H1 (cell line): ENCODE data around the gene MDC1. TPM values are rescaled to one million over a fixed set of nuclear protein-coding genes. Genes with fewer than 3 reads are reported as not detected.

ENCODE experiments used
- CTCF ChIA-PET: fragments of 300-600 bp; sonication (Branson Sonifier 250); formaldehyde crosslinking; loops from one replicate; lab custom pipeline; 2021; ENCODE audit not compliant: partially characterized antibody; lab: Charles Lee
- POLR2A ChIA-PET: fragments of 300-600 bp; sonication (Branson Sonifier 250); formaldehyde crosslinking; loops from one replicate; lab custom pipeline; 2021; ENCODE audit warnings: inconsistent platforms; ENCODE audit not compliant: partially characterized antibody; lab: Charles Lee
- DNase-seq, 2 experiments: peaks; one replicate each; pipeline versions ENCODE4 v3.0.0 to v3.0.0-alpha.2; 2010 to 2022; ENCODE audit warnings: low spot score in 2 of 2, low read depth in 1 of 2, mixed read lengths in 1 of 2
- FAIRE-seq: peaks from 2 replicates; lab custom pipeline; 2011; peaks lifted over from hg19 to GRCh38; lab: Jason Lieb, UNC
- H2AFZ ChIP-seq: 2 replicates; pipeline ENCODE4 v1.8.1; 2012; ENCODE audit warnings: low read length, inconsistent platforms
- H2AK5ac ChIP-seq: 2 replicates; pipeline ENCODE4 v1.6.1; 2013; ENCODE audit warnings: low read depth, low read length
- H2BK120ac ChIP-seq: replicated peaks from 2 replicates; pipeline ENCODE3; 2013; ENCODE audit warnings: low read depth, low read length, inconsistent platforms
- H2BK12ac ChIP-seq: 2 replicates; pipeline ENCODE4 v1.6.1; 2013; ENCODE audit warnings: low read depth, low read length
- H2BK15ac ChIP-seq: 2 replicates; pipeline ENCODE4 v1.6.1; 2013; ENCODE audit warnings: low read length
- H2BK20ac ChIP-seq: 2 replicates; pipeline ENCODE4 v1.6.1; 2013; ENCODE audit warnings: low read length
- H2BK5ac ChIP-seq: 2 replicates; pipeline ENCODE4 v1.6.1; 2013; ENCODE audit warnings: low read depth, low read length
- H3K14ac ChIP-seq: 2 replicates; pipeline ENCODE4 v1.6.1; 2013; ENCODE audit warnings: inconsistent platforms; ENCODE audit not compliant: insufficient read length
- H3K18ac ChIP-seq: 2 replicates; pipeline ENCODE4 v1.6.1; 2013; ENCODE audit warnings: low read length; ENCODE audit errors: extremely low read depth
- H3K23ac ChIP-seq: 2 replicates; pipeline ENCODE4 v1.6.1; 2013; ENCODE audit warnings: inconsistent platforms; ENCODE audit not compliant: insufficient read length
- H3K23me2 ChIP-seq: 2 replicates; pipeline ENCODE4 v1.6.1; 2013; ENCODE audit warnings: low read depth, low read length
- H3K27ac ChIP-seq: 2 replicates; pipeline ENCODE4 v1.6.1; 2011; ENCODE audit warnings: low read depth, low read length, inconsistent platforms
- H3K27me3 ChIP-seq, 4 experiments: replicated peaks in 1 of 4; 1 replicate in 1 of 4; 2 replicates in 3 of 4; pipeline versions ENCODE4 v1.6.1 to v1.8.1; 2011 to 2013; ENCODE audit warnings: low read length in 3 of 4, mild to moderate bottlenecking in 3 of 4, inconsistent platforms in 2 of 4, mixed read lengths in 2 of 4, moderate library complexity in 1 of 4; ENCODE audit not compliant: control insufficient read depth in 3 of 4, insufficient read depth in 3 of 4; ENCODE audit errors: extremely low read depth in 1 of 4
- H3K36me3 ChIP-seq, 4 experiments: 2 replicates each; pipeline versions ENCODE4 v1.6.1 to v1.8.1; 2011 to 2013; ENCODE audit warnings: mild to moderate bottlenecking in 4 of 4, low read length in 3 of 4, moderate library complexity in 2 of 4, control low read depth in 1 of 4, inconsistent platforms in 1 of 4; ENCODE audit not compliant: insufficient read depth in 4 of 4, control insufficient read depth in 2 of 4
- H3K4ac ChIP-seq: replicated peaks from 2 replicates; pipeline ENCODE3; 2013; ENCODE audit warnings: low read length, low read depth, mixed read lengths, inconsistent platforms; ENCODE audit not compliant: insufficient read length
- H3K4me1 ChIP-seq, 4 experiments: replicated peaks in 1 of 4; 1 replicate in 1 of 4; 2 replicates in 3 of 4; pipeline versions ENCODE4 v1.6.1 to v1.8.1; 2011 to 2013; ENCODE audit warnings: low read length in 3 of 4, inconsistent platforms in 2 of 4, mixed read lengths in 1 of 4; ENCODE audit not compliant: insufficient read depth in 4 of 4, control insufficient read depth in 3 of 4
- H3K4me2 ChIP-seq, 2 experiments: 2 replicates each; pipeline versions ENCODE4 v1.6.1 to v1.8.1; 2011 to 2013; ENCODE audit warnings: low read depth in 2 of 2, low read length in 2 of 2, control low read depth in 1 of 2, inconsistent platforms in 1 of 2, mild to moderate bottlenecking in 1 of 2; ENCODE audit not compliant: insufficient read depth in 1 of 2
- H3K4me3 ChIP-seq, 4 experiments: fragments of 200-600, 300-600 bp in 1 of 4; sonication (generic), shearing (Covaris generic), sonication (Bioruptor Twin) in 1 of 4; 2 replicates each; pipeline versions ENCODE4 v1.5.1 to v1.8.1; 2011 to 2016; ENCODE audit warnings: low read length in 4 of 4, low read depth in 3 of 4, control low read depth in 2 of 4, inconsistent platforms in 2 of 4, mild to moderate bottlenecking in 2 of 4, mixed read lengths in 1 of 4, moderate library complexity in 1 of 4; ENCODE audit not compliant: insufficient read depth in 2 of 4; ENCODE audit errors: extremely low read depth in 1 of 4
- H3K56ac ChIP-seq: replicated peaks from 2 replicates; pipeline ENCODE3; 2013; ENCODE audit warnings: low read depth, mild to moderate bottlenecking, mixed read lengths, low read length, inconsistent platforms; ENCODE audit not compliant: insufficient read length
- H3K79me1 ChIP-seq: 2 replicates; pipeline ENCODE4 v1.6.1; 2013; ENCODE audit warnings: low read depth, low read length, control low read depth
- H3K79me2 ChIP-seq, 2 experiments: 2 replicates each; pipeline versions ENCODE4 v1.6.1 to v1.8.1; 2012 to 2013; ENCODE audit warnings: low read length in 2 of 2, mild to moderate bottlenecking in 2 of 2, inconsistent platforms in 1 of 2; ENCODE audit not compliant: insufficient read depth in 2 of 2, control insufficient read depth in 1 of 2
- H3K9ac ChIP-seq, 4 experiments: replicated peaks in 1 of 4; 1 replicate in 1 of 4; 2 replicates in 3 of 4; pipeline versions ENCODE4 v1.6.1 to v1.8.1; 2011 to 2013; ENCODE audit warnings: low read depth in 3 of 4, low read length in 3 of 4, control low read depth in 2 of 4, mild to moderate bottlenecking in 2 of 4, moderate library complexity in 2 of 4, inconsistent platforms in 1 of 4; ENCODE audit errors: extremely low read depth in 1 of 4
- H3K9me3 ChIP-seq, 2 experiments: 2 replicates each; pipeline versions ENCODE4 v1.6.1 to v1.8.1; 2012 to 2013; ENCODE audit warnings: mild to moderate bottlenecking in 2 of 2, moderate library complexity in 2 of 2, control low read depth in 1 of 2, inconsistent platforms in 1 of 2, low read depth in 1 of 2, low read length in 1 of 2, mixed read lengths in 1 of 2; ENCODE audit not compliant: insufficient read depth in 2 of 2
- H4K20me1 ChIP-seq, 2 experiments: replicated peaks in 1 of 2; 2 replicates each; pipeline versions ENCODE3 to v1.8.1; 2011 to 2013; ENCODE audit warnings: inconsistent platforms in 2 of 2, low read length in 2 of 2, mild to moderate bottlenecking in 1 of 2; ENCODE audit not compliant: insufficient read depth in 2 of 2, control insufficient read depth in 1 of 2
- H4K5ac ChIP-seq: 2 replicates; pipeline ENCODE4 v1.6.1; 2013; ENCODE audit warnings: low read length, low read depth, mixed read lengths, inconsistent platforms; ENCODE audit not compliant: insufficient read length
- H4K8ac ChIP-seq: 2 replicates; pipeline ENCODE4 v1.8.0; 2013; ENCODE audit warnings: mild to moderate bottlenecking, moderate library complexity, low read length, inconsistent platforms; ENCODE audit not compliant: insufficient read depth; ENCODE audit errors: extremely low read depth
- H4K91ac ChIP-seq: replicated peaks from 2 replicates; pipeline ENCODE3; 2013; ENCODE audit warnings: low read length, mixed read lengths, inconsistent platforms; ENCODE audit not compliant: insufficient read length
- BACH1 ChIP-seq: IDR thresholded peaks from 2 replicates; pipeline ENCODE4 v1.6.1; 2012; ENCODE audit warnings: low read length, improper control_type of control experiment
- CBX8 ChIP-seq: fragments of 300-800, 300-1000 bp; sonication (generic); IDR thresholded peaks from 2 replicates; pipeline ENCODE4 v1.7.1; 2016; ENCODE audit warnings: low read depth, low read length, borderline replicate concordance
- HDAC6 ChIP-seq: IDR thresholded peaks from one replicate; pipeline ENCODE4 v1.7.1; 2012; ENCODE audit warnings: low read depth, mild to moderate bottlenecking, inconsistent platforms, low read length, moderate library complexity
- KDM1A ChIP-seq: fragments of 200-600, 300-600 bp; sonication (generic); IDR thresholded peaks from 2 replicates; pipeline ENCODE4 v1.7.1; 2016; ENCODE audit warnings: mild to moderate bottlenecking, low read length, borderline replicate concordance
- KDM5A ChIP-seq: fragments of 200-600 bp; IDR thresholded peaks from 2 replicates; pipeline ENCODE4 v1.7.1; 2012; ENCODE audit warnings: mild to moderate bottlenecking, low read length, inconsistent platforms, mixed read lengths
- MAFK ChIP-seq: IDR thresholded peaks from 2 replicates; pipeline ENCODE4 v1.6.1; 2012; ENCODE audit warnings: low read depth, mild to moderate bottlenecking, improper control_type of control experiment, low read length
- RBBP5 ChIP-seq: IDR thresholded peaks from 2 replicates; pipeline ENCODE4 v1.7.1; 2012; ENCODE audit warnings: low read depth, mild to moderate bottlenecking, inconsistent platforms, low read length, moderate library complexity, borderline replicate concordance
- RNF2 ChIP-seq: fragments of 200-900, 300-1000 bp; sonication (generic); IDR thresholded peaks from 2 replicates; pipeline ENCODE4 v1.7.1; 2016; ENCODE audit warnings: borderline replicate concordance, low read depth, mild to moderate bottlenecking, antibody characterized with exemption, low read length; ENCODE audit not compliant: poor library complexity, severe bottlenecking; ENCODE audit errors: missing control alignments
- SP2 ChIP-seq: IDR thresholded peaks from 2 replicates; pipeline ENCODE4 v1.6.1; 2012; ENCODE audit warnings: mild to moderate bottlenecking, low read length, inconsistent platforms
- SUZ12 ChIP-seq: fragments of 200-600 bp; sonication (generic); IDR thresholded peaks from 2 replicates; pipeline ENCODE4 v1.6.1; 2012; ENCODE audit warnings: mild to moderate bottlenecking, inconsistent platforms, low read length, moderate library complexity, mixed read lengths
- TAF1 ChIP-seq: IDR thresholded peaks from 2 replicates; pipeline ENCODE4 v1.6.1; 2011; ENCODE audit warnings: mild to moderate bottlenecking, low read depth, low read length
- TEAD4 ChIP-seq: IDR thresholded peaks from 2 replicates; pipeline ENCODE4 v1.6.1; 2012; ENCODE audit warnings: low read depth, low read length, inconsistent platforms, mixed read lengths
- WGBS, 2 experiments: shearing (Covaris generic) in 1 of 2; methylation state at CpG; one replicate each; pipeline versions ENCODE4 v1.1.6 to v1.1.7; 2013 to 2015; ENCODE audit warnings: low lambda C conversion rate in 2 of 2, mixed read lengths in 2 of 2, inconsistent platforms in 1 of 2, low coverage in 1 of 2, missing lambda C conversion rate in 1 of 2; ENCODE audit not compliant: insufficient replicate concordance in 2 of 2, insufficient coverage in 1 of 2, insufficient read length in 1 of 2; ENCODE audit errors: extremely low coverage in 1 of 2, missing lambda C conversion rate in 1 of 2; 5-methylcytosine and 5-hydroxymethylcytosine counted together
- polyA plus RNA-seq, 7 experiments: library from polyadenylated mRNA; depleted of rRNA in 3 of 7; stranded (reverse) in 5 of 7; unstranded in 2 of 7; fragments of >200 nt in 5 of 7; fragments of 200-250 nt in 2 of 7; gene quantifications; 1 replicate in 5 of 7; 2 replicates in 1 of 7; 4 replicates in 1 of 7; pipeline versions ENCODE4 v1.2.1 to v1.2.3, GENCODE V29; 2011 to 2013; ENCODE audit warnings: missing spikeins in 2 of 7, mixed read lengths in 2 of 7
- total RNA-seq: library from RNA; stranded (reverse); fragmentation: NEBNext Ultra II Directional; extraction: Animal tissue kit (Norgen Biotek cat#: 25700); gene quantifications from 2 replicates; pipeline ENCODE4 v1.2.1, GENCODE V29; 2021
- TF ChIP-seq, protein P1 (sequence below): IDR thresholded peaks from 2 replicates; pipeline ENCODE4 v1.6.1; 2012; ENCODE audit warnings: low read length, inconsistent platforms

Gene MDC1
- total and polyA plus RNA-seq, 2 of the 8 experiments (the other 6 are each of a cell fraction or from before 2014, with no cell fraction given) = 29.9 to 81.1 TPM

- H3K4ac ChIP-seq = no peak overlapping the region
- CTCF ChIA-PET = interaction anchor here (1.3 to 2.0 kb wide), 2 partner anchors 9 to 14 kb away, joined by 7 to 10 read pairs; no protein-coding TSS in a partner anchor
- no peaks in the 10 kb centered on the region for H3K23me2 ChIP-seq
- no peak overlapping the region for H2BK5ac ChIP-seq
- no peak overlapping the region for H2BK15ac ChIP-seq
- no peak overlapping the region for H3K4me3 ChIP-seq
- no peak overlapping the region for H4K5ac ChIP-seq
- no peak overlapping the region for H2BK120ac ChIP-seq
- no peaks in the 10 kb centered on the region for H3K79me2 ChIP-seq
- H3K18ac ChIP-seq = no peak overlapping the region
- no peak overlapping the region for H3K14ac ChIP-seq
- DNase-seq (no peak), FAIRE-seq (no peak)
- no peak overlapping the region for H3K56ac ChIP-seq
- H3K9me3 ChIP-seq = no peaks in the 10 kb centered on the region
- no peak overlapping the region for H2AK5ac ChIP-seq
- H3K79me1 ChIP-seq = no peaks in the 10 kb centered on the region
- H3K4me2 ChIP-seq = no peak overlapping the region
- H2AFZ ChIP-seq = no peak overlapping the region
- no peak overlapping the region for H3K27ac ChIP-seq
- no peak overlapping the region for H2BK20ac ChIP-seq
- no peak overlapping the region for H3K23ac ChIP-seq
- H2BK12ac ChIP-seq = no peak overlapping the region
- peaks cover 3 to 6% of the 10 kb centered on the region in 2 experiments for H4K20me1 ChIP-seq
- no peak overlapping the region for H4K91ac ChIP-seq
- WGBS, 2 experiments = 90% methylated on average over 3 of the region's 3 CpGs; no CpG with 5 or more reads in 1 of the 2 experiments
- H3K4me1 ChIP-seq = no peaks in the 10 kb centered on the region
- H4K8ac ChIP-seq = no peak overlapping the region
- H3K36me3 ChIP-seq = peaks cover 15 to 75% (median 63%) of the 10 kb centered on the region in 4 experiments
- no peak overlapping the region for H3K9ac ChIP-seq
- POLR2A ChIA-PET = interaction anchor here (0.6 to 8.1 kb wide), 5 partner anchors 8 to 62 kb away, joined by 3 to 50 read pairs (median 4); partner anchors contain the start of genes DHX16 and MDC1
- H3K27me3 ChIP-seq = no peaks in the 10 kb centered on the region
- TF ChIP-seq TEAD4 = no peak
- TF ChIP-seq KDM1A = no peak
- TF ChIP-seq, protein P1, sequence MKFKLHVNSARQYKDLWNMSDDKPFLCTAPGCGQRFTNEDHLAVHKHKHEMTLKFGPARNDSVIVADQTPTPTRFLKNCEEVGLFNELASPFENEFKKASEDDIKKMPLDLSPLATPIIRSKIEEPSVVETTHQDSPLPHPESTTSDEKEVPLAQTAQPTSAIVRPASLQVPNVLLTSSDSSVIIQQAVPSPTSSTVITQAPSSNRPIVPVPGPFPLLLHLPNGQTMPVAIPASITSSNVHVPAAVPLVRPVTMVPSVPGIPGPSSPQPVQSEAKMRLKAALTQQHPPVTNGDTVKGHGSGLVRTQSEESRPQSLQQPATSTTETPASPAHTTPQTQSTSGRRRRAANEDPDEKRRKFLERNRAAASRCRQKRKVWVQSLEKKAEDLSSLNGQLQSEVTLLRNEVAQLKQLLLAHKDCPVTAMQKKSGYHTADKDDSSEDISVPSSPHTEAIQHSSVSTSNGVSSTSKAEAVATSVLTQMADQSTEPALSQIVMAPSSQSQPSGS = no peak
- TF ChIP-seq MAFK = no peak
- TF ChIP-seq RBBP5 = no peak
- no peak for TF ChIP-seq KDM5A
- TF ChIP-seq SUZ12 = no peak
- no peak for TF ChIP-seq BACH1
- TF ChIP-seq CBX8 = no peak
- no peak for TF ChIP-seq TAF1
- TF ChIP-seq RNF2 = no peak
- TF ChIP-seq HDAC6 = no peak
- TF ChIP-seq SP2 = no peak
Measured at GRCh38 chr6:30655743-30656094, 61.4 kb downstream of the MDC1 start.
